GM19023 (cell line): ENCODE measurements around the gene ZNF335.
"Not testable (repeated sequence)": the region's sequence is repeated elsewhere in the genome, so short reads cannot be mapped to it uniquely, and the experiment has no call there.

Experiments
- ATAC-seq: cut with Tn5 transposase; IDR thresholded peaks from one replicate; pipeline ENCODE4 v1.9.1; 2021; ENCODE audit warnings: mild to moderate bottlenecking, moderate library complexity; ENCODE audit not compliant: unreplicated experiment

ZNF335 gene

DNA sequence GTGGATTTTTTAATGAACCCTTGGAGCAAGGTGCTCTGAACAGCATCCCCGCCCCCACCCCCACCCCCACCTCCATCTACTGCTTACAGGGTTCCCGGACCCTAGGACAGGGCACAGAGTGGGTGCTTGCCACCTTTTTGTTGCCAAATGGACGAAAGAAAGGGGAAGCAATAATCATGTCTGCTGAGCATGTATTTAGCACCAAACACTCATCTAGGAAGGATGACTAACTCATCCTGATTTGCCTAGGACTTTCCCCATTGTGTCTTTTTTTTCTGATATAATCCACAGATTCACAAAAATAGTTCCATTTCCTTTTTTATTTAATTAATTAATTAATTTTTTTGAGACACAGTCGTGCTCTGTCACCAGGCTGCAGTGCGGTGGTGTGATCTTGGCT is 58.9 kb downstream of the ZNF335 start:
- no peak for ATAC-seq

DNA sequence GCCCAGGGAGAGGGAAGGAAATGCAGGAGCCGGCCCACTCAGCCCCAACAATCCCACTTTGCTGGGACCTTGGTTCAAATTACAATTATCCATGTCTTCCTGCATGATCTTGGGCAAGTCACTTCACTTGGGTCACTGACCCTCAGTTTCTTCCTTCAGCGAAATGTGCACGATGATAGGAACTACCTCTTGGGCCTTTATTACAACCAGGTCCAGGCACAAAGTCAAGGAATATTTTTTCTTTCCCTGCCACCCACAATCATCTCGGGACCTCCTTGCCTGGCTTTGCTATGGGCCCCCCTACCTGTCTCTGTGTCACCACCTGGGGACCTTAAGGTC is 59.7 kb downstream of the ZNF335 start:
- ATAC-seq, result no peak

DNA sequence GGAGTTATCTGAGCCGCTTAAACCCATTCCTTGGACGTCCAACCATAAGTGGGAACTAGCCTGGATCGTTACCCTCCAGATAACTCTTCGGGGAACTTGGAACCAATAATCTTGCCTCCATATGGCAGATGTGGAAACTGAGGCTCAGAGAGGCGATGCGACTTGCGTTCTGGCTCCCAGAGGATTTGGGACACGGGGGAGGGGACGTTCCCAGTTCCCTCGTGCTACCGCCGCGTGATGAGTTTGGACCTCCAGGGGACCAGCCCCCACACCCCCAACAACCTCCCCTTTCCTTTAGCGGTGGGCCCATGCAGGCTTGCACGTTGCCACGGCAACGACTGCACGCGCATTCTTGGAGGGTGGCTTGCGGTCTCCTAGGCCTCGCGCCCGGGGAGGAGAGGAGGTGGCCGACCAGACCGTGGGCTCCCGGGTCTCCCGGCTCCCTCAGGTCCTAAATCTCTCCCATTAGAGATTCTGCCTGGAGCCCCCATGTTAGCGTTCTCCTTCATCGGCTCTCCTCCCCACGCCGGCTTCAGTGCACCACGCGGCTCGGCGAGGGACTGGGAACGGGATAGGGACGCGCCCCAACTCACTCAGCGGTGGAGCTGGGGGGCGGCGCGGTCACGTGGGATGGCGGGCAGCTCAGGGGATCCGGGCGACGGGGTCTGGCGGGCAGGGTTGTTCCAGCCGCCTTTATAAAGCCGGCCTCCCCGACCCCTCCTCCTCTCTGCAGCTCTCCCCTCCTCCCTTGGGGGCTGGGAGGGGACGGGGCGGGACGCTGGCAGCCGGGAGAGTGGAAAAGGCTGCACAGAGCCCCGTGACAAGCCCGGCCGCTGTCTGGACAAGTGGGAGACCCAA is 60.3 kb downstream of the ZNF335 start, which contains the start of gene PLTP:
Gene PLTP (minus strand): TSS at position 670 of the 858 bp plus-strand sequence. CDS start 703 bp downstream, outside the sequence.
- ATAC-seq, result no peak

DNA sequence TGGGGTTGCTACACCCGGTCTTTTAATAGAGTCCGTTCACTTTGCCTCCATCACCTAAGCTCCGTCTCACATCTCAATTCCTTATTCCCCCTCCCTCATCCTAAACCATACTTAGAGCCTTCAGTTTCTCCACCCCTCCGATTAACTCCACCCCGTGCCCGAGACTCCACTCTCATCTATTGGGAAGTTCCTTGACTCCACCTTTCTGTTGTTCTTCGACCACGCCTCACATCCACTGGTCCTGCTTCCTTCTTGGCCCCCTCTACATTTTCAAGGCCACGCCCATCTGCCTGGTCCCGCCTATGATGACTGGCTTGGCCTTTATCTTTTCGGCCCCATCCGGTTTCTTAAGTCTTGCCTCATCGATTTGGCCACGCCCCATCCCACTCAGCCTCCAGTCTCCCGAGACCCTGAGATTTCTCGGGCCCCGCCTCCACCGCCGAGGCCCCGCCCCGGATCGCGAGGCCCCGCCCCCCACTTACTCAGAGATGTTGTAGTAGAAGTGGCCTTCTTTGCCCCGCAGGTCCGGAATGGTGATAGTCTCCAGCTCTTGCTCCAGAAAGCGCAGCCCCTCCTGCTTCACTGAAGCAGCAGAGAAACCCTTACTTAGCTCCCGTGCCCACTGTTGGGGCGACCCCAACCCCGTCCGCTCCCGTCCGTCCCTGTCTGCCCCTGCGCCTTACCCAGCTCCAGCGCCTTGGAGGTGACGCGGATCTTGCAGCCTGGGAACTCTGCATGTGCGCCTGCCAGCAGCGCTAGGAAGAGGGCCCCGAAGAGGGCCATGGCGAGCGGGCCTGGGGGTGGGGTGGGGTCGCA is 61.1 kb downstream of the ZNF335 start:
- peak; percentile 89 for ATAC-seq

DNA sequence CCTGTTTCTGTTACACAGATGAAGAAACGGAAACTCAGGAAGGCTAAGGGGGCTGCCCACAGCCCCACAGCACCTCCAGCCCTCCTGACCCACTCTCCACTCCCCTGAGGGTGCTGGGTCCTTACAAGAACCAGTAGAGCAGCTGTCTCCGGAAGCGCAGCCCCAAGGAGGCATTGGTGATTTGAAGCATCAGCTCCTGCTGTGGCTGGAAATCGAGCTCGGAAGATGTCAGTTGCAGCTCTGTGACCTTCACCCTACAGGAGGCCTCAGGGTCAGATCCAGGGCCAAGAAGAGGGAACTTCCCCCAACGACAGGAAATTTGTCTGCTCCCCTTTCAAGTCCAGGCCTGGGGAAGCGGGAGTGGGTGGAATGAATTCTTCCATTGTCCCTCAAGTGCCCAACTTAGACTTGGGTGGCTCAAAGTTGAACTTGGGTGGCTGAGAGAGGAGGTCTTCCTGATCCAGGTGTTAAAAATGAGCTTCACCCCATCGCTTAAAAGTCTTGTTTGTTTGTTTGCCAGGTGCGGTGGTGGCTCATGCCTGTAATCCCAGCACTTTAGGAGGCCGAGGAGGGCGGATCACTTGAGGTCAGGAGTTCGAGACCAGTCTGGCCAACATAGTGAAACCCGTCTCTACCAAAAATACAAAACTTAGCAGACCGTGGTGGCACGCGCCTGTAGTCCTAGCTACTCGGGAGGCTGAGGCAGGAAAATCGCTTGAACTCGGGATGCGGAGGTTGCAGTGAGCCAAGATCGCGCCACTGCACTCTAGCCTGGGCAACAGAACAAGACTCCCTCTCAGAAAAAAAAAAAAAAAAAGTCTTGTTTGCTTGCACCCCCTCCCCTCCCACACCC is 62.0 kb downstream of the ZNF335 start:
- no peak for ATAC-seq

DNA sequence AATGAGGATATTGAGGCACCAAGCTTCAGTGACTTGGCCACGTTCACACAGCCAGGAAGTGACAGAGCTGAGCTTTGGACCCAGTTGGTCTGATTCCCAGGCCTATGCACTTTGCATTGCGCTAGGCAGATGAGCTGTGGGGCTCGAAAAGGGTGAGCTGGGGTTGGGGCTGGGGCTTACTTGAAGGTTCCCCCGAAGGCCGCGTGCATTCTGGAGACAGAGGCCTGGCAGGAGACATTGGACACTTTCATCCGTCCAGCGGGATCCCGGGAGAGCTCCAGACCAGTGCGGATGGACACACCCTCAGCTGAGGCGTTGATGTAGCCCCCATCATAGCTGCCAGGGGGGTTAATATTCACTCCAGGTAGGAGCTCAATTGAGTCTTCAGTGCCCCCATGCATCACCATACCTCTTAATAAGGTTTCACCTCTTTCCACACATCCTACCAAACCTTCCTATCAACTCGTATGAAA is 62.6 kb downstream of the ZNF335 start:
- no peak for ATAC-seq

DNA sequence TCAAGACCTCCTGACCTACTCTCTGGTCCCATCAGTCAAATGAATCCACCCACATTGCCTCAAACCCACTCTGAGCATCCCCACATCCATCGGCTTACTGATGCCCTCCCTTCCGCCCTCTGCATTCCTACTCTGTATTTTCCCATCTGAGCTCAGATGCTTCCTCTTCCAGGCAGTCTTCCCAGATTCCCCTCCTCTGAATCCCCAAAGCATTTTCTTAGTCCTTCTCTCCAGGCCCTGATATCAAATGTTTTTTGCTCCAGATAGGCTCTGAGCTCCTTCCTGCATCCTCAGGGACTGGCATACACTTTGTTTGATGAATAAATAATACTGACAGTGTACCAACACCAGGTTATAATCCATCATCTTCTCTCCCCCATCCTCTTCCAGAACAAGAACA is 63.9 kb downstream of the ZNF335 start:
- ATAC-seq, result no peak

DNA sequence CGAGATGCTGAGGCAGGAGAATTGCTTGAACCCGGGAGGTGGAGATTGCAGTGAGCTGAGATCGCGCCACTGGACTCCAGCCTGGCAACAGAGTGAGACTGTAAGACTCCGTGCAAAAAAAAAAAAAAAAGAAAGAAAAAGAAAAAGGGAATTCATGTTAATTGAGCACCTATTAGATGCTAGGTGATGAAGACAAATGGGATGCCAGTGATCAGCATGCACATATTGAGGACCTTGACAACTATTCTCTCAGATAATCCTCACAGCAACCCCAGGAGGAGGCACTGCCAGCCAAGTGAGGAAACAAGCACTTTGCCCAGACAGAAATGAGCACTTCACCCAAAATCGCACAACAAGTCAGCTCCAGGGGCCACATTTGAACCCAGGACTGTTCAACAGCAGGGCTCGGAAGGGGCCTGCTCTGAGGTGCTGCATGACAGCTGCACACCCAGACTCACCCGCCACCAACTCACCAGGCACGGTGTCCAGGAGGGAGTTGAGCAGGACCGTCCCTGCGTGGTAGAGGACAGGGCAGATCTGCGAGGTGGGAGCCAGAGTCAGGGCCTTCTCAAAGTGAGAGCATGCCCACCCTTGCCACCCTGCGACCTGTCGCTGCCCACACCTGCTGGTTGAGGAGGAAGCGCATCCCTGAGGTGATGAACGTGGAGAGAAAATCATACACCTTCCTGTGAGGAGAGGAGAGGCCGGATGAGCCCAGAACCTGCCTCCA is 64.6 kb downstream of the ZNF335 start:
- no peak for ATAC-seq

DNA sequence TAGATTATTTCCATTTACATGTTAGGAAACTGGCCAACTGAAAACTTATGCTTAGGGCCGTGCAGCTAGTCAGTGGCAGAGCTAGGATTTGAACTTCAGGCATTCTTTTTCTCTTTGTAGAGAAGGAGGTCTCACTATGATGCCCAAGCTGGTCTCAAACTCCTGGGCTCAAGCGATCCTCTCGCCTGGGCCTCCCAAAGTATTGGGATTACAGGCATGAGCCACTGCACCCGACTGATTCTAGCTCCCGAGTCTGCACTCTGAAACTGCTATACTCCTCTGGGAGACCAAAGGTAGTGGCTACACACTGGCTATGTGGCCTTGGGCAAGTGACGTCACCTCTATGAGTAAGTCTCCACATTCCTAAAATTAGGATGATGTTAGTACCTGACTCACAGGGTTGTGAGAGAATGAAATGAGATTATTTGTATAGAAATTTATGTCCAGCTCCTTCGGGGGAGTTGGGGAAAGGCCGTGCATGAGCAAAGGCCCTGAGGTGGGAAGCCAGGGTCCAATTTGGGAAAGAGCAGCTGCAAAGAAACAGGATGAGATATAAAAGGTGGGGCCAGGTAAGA is 66.4 kb downstream of the ZNF335 start:
- ATAC-seq, result no peak

DNA sequence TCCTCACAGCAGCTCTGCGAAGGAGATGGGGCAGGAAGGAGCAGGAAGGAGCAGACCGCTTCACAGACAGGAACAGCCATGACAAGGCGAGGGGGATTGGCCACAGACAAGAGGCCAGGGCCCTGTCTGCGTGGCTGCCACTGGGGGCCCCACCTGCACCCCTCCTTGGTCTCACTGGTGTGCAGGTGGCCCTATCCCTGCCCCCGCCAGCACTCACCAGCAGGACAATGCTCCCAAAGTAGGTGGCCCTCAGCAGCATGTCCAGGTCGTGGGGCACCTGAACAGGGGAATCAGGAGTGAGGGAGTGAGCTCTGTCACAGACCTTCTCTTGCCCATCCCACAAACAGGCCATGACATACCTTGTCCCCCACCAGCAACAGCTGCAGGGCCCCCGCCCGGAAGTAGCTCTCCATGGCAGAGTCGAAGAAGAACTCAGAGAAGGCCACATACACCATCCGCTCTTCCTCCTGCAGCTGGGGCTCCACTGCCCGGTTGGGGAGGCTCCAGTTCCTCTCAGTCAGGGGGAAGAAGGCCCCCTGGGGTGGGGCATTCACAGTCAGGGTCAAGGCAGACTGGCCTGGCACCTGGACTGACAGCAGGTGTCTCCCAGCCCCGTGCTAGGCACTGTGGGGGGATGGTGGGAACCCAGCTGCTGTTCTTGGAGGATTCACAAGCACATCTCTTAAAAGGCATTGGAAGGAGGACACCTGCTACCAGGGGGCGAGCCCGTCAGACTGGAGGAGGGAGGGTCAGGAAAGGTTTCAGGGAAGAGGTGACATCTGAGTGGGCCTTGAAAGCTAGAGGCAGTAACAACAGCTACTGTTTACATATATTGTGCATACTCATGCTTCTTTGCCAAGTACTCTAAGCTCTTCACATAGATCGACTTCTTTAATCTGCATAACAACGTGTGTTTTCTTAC is 67.2 kb downstream of the ZNF335 start:
- ATAC-seq, result no peak

DNA sequence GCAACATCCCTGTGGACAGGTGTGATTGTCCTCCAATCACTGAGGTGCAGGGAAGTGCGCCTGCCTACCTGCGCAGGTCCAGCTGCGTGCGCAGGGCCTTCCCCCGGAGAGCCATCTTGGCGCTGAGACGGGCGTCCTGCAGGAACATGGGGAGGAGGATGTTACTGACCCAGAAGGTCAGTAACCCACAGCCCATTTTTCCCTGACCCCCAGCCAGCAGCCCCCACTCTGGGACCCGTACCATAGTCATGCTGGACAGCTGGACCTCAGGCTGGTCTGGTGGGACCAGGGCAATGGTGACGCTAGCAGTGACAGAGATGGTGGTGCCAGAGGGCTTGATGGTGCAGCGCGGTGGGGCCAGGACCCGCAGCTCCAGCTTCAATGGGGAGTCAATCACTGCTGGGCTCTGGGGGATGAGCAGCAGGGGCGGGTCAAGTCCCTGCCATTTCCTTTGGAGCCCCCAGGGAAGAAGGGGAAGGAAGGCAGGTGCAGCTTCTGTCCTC is 69.8 kb downstream of the ZNF335 start:
- ATAC-seq, result no peak

DNA sequence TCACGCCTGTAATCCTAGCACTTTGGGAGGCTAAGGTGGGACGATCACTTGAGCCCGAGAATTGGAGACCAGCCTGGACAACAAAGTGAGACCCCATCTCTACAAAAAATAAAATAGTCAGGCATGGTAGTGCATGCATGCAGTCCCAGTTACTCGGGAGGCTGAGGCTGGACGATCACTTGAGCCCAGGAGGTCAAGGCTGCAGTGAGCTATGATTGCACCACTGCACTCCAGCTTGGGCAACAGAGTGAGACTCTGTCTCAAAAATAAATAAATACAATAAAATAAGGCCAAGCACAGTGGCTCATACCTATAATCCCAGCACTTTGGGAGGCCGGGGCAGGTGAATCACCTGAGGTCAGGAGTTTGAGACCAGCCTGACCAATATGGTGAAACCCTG is 70.7 kb downstream of the ZNF335 start:
- ATAC-seq, result not testable (repeated sequence)

DNA sequence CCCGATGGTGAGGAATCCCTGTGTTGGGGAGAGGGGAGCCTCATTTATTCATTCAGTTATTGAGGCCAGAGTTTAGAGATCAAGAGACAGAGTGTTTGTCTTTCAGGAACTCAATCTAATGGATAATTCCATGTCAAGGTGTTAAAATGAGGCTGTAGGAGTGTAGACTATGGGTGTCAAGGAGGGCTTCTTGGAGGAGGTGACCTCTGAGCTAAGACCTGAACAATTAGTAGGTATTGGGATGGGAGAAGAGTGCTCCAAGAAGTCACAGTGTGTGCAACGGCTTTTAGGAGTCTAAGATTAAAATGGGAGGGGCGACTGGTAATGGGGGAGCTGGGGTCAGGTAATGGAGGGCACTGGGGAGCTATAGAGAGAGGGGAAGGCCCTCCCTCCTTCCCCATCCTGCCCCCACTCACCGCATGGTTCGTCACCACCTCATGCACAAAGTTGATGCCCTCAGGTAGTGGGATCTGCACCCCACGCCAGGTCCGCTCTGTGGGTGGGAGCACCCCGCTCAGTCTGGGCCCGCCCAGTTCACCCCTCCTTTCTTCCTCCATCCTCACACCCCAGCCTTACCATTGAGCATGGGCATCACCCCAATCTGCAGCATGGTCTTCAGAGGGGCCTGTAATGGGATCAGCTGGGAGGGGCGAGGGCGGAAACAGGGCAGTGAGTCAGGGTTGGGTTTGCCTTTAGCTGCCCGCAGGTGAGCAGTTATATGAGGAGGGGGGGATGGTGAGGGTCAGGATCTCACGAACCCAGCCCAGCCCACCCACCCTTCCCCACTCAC is 72.8 kb downstream of the ZNF335 start:
- no peak for ATAC-seq
